ENCODE data around the gene PPM1N. TPM values are rescaled to one million over a fixed set of nuclear protein-coding genes. Genes with fewer than 3 reads are reported as not detected.
A peak's percentile ranks its signal among the peaks of the same experiment; 100 is the strongest.

The PPM1N gene
- total and polyA plus RNA-seq, 3 experiments from 2014 or later: 2.5 to 4.6 (median 3.3) TPM

DNA sequence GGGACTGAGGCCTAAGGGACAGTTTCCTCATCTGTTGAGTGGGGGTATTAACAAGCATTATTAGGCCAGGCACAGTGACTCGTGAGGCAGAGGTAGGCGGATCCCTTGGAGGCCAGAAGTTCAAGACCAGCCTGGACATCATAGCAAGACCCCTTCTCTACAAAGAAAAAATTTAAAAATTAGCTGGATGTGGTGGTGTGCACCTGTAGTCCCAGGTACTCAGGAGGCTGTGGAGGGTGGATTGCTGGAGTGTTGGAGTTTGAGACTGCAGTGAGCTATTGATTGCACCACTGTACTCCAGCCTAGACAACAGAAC lies 41.8 kb upstream of the PPM1N start:
- Mint-ChIP-seq H3K9me3 (no peaks in the 10 kb centered on the region), H3K36me3 (no peaks in the 10 kb centered on the region), H3K4me3 (peak overlapping the region; percentile 55 to 81 (median 67)), H3K27me3 (peaks cover 3 to 4% of the 10 kb centered on the region in 2 donors), H3K27ac (peak overlapping the region; percentile 79 to 97 (median 90)), H3K4me1 (peaks cover 28 to 33% (median 32%) of the 10 kb centered on the region in 3 donors)
- no peaks in the 10 kb centered on the region for H3K27me3 ChIP-seq (ENCODE audit: insufficient read depth, low read length, poor library complexity, severe bottlenecking)
- peak overlapping the region; percentile 45 for H3K27ac ChIP-seq (ENCODE audit: low read depth, low read length)
- no peak for DNase-seq
- no peaks in the 10 kb centered on the region for H3K9me3 ChIP-seq (ENCODE audit: low read length)
- ChIA-PET CTCF (interaction anchor here (0.6 to 2.2 kb wide), 9 partner anchors 9 to 218 kb away, joined by 3 to 6 read pairs (median 3); no protein-coding TSS in a partner anchor), POLR2A (interaction anchor here (0.7 to 1.0 kb wide), 2 partner anchors 11 to 16 kb away, joined by 5 to 6 read pairs; no protein-coding TSS in a partner anchor)
- no peak overlapping the region for H3K4me3 ChIP-seq (ENCODE audit: low read length)
- peaks cover 24% of the 10 kb centered on the region for H3K4me1 ChIP-seq (ENCODE audit: insufficient read depth, low read length)
- H3K36me3 ChIP-seq (ENCODE audit: insufficient read depth, low read length): no peaks in the 10 kb centered on the region

DNA sequence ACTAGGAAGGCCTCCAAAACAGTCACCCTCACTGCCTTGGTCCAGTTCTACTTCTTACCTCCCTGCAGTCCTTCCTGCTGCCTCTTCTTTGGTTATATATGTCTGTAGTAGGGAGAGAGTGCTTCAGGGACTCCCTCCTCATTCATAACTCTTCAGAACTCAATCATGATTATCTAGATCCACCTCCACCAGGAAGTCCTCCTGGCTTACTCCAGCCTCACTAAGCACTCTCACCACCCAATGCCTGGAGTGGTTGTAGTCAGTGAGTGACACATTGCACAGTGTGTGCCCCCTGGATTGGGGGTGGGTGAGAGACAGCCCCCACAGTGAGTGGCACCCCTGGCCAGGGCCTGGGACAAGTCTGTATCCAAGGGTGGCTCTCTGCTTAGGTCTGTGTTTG lies 40.5 kb upstream of the PPM1N start:
- Mint-ChIP-seq H3K4me3 (peak overlapping the region in 1 of 7 donors; percentile 76), H3K27ac (peak overlapping the region in 4 of 8 donors; percentile 42 to 68 (median 56)), H3K4me1 (peaks cover 18 to 23% (median 22%) of the 10 kb centered on the region in 3 donors), H3K36me3 (no peaks in the 10 kb centered on the region), H3K9me3 (no peaks in the 10 kb centered on the region), H3K27me3 (peaks cover 3 to 4% of the 10 kb centered on the region in 2 donors)
- H3K4me3 ChIP-seq (ENCODE audit: low read length): no peak overlapping the region
- ChIA-PET POLR2A (interaction anchor here (1.2 kb wide), 1 partner anchor 11 kb away, joined by 5 read pairs; no protein-coding TSS in a partner anchor), CTCF (interaction anchor here (1.2 to 2.4 kb wide), 2 partner anchors 21 to 28 kb away, joined by 5 to 8 read pairs; no protein-coding TSS in a partner anchor)
- no peak overlapping the region for H3K27ac ChIP-seq (ENCODE audit: low read depth, low read length)
- no peak for DNase-seq
- peaks cover 16% of the 10 kb centered on the region for H3K4me1 ChIP-seq (ENCODE audit: insufficient read depth, low read length)
- no peaks in the 10 kb centered on the region for H3K9me3 ChIP-seq (ENCODE audit: low read length)
- H3K27me3 ChIP-seq (ENCODE audit: insufficient read depth, low read length, poor library complexity, severe bottlenecking): no peaks in the 10 kb centered on the region
- no peaks in the 10 kb centered on the region for H3K36me3 ChIP-seq (ENCODE audit: insufficient read depth, low read length)

DNA sequence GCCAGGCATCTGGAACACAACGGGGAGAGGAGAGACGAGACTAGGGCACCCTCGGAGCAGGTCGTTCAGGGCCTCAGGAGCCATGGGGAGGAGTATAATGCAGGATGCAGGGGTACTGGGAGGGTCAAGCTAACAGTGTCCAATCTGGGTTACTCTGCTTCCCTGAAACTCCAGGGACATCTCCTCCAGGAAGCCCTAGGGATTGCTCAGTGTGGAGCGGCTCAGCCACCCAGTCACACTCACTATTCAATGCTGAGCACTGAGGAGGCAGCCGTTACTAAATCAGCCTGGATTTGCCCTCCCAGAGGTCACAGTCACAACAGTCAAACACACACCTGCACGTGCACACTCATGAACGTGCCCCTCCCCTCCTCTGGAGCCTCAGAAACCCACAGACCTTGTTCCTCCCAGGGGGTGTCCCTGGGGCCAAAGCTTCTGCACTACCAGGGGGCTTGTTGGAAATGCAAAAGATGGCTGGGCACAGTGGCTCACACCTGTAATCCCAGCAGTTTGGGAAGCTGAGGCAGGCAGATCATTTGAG lies 37.4 kb upstream of the PPM1N start:
- Mint-ChIP-seq H3K4me3 (no peak overlapping the region), H3K9me3 (no peaks in the 10 kb centered on the region), H3K27me3 (peaks cover 6 to 10% of the 10 kb centered on the region in 2 donors), H3K36me3 (no peaks in the 10 kb centered on the region), H3K27ac (no peak overlapping the region), H3K4me1 (peaks cover 7 to 10% (median 8%) of the 10 kb centered on the region in 3 donors)
- ChIA-PET CTCF (no interaction called here), POLR2A (no interaction called here)
- Histone ChIP-seq H3K36me3 (ENCODE audit: insufficient read depth, low read length) (no peaks in the 10 kb centered on the region), H3K27me3 (ENCODE audit: insufficient read depth, low read length, poor library complexity, severe bottlenecking) (no peaks in the 10 kb centered on the region), H3K27ac (ENCODE audit: low read depth, low read length) (no peak overlapping the region), H3K4me3 (ENCODE audit: low read length) (no peak overlapping the region), H3K9me3 (ENCODE audit: low read length) (no peaks in the 10 kb centered on the region), H3K4me1 (ENCODE audit: insufficient read depth, low read length) (peaks cover 10% of the 10 kb centered on the region)
- no peak for DNase-seq

DNA sequence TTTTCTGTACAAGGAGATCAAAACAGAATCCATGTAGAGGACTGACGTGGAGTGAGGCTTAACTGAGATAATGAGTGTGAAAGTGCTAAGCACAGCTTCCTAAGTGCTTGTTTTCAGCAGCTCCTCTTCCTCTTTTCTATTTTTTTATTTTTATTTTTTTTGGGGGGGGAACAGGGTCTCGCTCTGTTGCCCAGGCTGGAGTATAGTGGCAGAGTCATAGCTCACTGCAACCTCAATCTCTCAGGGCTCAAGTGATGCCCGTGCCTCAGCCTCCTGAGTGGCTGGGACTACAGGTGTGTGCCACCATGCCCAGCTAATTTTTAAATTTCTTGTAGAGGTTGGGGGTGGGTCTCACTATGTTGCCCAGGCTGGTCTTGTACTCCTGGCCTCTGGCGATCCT lies 36.1 kb upstream of the PPM1N start:
- POLR2A ChIA-PET: no interaction called here
- no peak overlapping the region for H3K4me3 ChIP-seq (ENCODE audit: low read length)
- CTCF ChIA-PET: interaction anchor here (3.7 kb wide), 1 partner anchor 23 kb away, joined by 14 read pairs; no protein-coding TSS in a partner anchor
- DNase-seq: no peak
- H3K27me3 Mint-ChIP-seq: peaks cover 8 to 10% of the 10 kb centered on the region in 2 donors
- H3K27ac Mint-ChIP-seq: no peak overlapping the region
- H3K4me1 ChIP-seq (ENCODE audit: insufficient read depth, low read length): peaks cover 3% of the 10 kb centered on the region
- no peaks in the 10 kb centered on the region for H3K9me3 ChIP-seq (ENCODE audit: low read length)
- H3K9me3 Mint-ChIP-seq: no peaks in the 10 kb centered on the region
- H3K4me1 Mint-ChIP-seq: peaks cover 3 to 5% (median 4%) of the 10 kb centered on the region in 3 donors
- H3K4me3 Mint-ChIP-seq: no peak overlapping the region
- no peaks in the 10 kb centered on the region for H3K36me3 Mint-ChIP-seq
- H3K36me3 ChIP-seq (ENCODE audit: insufficient read depth, low read length): no peaks in the 10 kb centered on the region
- no peaks in the 10 kb centered on the region for H3K27me3 ChIP-seq (ENCODE audit: insufficient read depth, low read length, poor library complexity, severe bottlenecking)
- H3K27ac ChIP-seq (ENCODE audit: low read depth, low read length): no peak overlapping the region

DNA sequence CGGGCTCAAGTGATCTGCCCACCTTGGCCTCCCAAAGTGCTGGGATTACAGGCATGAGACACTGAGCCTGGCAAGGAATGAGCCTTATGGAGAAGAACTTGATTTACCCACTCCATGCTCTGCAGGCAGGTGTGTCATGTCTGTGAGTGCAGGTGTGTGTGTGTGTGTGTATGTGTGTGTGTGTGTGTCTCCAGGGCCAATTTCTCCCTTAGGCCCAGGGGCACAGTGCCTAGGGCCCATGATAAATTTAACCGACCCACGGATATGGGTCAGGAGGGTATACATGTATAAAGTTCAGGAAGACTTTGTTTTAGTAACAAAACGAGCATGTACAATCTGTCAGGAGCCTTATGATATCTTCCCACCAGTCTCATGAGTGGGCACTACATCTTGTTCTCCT lies 35.0 kb upstream of the PPM1N start:
- Mint-ChIP-seq H3K9me3 (peaks cover 0 to 4% (median 0%) of the 10 kb centered on the region in 5 donors), H3K27ac (no peak overlapping the region), H3K27me3 (peaks cover 10 to 16% of the 10 kb centered on the region in 2 donors), H3K4me1 (peaks cover 5 to 14% (median 8%) of the 10 kb centered on the region in 3 donors), H3K36me3 (peaks cover 0 to 5% (median 0%) of the 10 kb centered on the region in 3 donors), H3K4me3 (no peak overlapping the region)
- H3K9me3 ChIP-seq (ENCODE audit: low read length): no peaks in the 10 kb centered on the region
- peaks cover 5% of the 10 kb centered on the region for H3K4me1 ChIP-seq (ENCODE audit: insufficient read depth, low read length)
- no peak overlapping the region for H3K4me3 ChIP-seq (ENCODE audit: low read length)
- H3K36me3 ChIP-seq (ENCODE audit: insufficient read depth, low read length): no peaks in the 10 kb centered on the region
- H3K27ac ChIP-seq (ENCODE audit: low read depth, low read length): no peak overlapping the region
- CTCF ChIA-PET: interaction anchor here (1.8 to 3.7 kb wide), 2 partner anchors 16 to 24 kb away, joined by 5 to 14 read pairs; no protein-coding TSS in a partner anchor
- POLR2A ChIA-PET: no interaction called here
- DNase-seq: no peak
- no peaks in the 10 kb centered on the region for H3K27me3 ChIP-seq (ENCODE audit: insufficient read depth, low read length, poor library complexity, severe bottlenecking)

DNA sequence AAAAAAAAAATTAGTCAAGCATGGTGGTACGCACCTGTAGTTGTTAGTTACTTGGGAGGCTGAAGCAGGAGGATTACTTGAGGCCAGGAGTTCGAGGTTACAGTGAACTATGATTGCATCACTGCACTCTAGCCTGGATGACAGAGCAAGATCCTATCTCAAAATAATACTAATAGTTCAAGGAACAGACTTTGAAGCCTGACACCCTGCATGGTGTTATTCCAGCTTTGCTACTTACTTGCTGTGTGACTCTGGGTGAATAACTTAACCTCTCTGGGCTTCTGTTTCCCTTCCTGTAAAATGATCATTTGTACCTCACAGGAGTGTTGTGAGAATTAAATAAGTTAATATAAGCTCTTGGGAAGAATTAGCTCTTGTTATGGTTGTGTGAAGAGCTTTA lies 34.0 kb upstream of the PPM1N start:
- Mint-ChIP-seq H3K4me3 (peak overlapping the region in 1 of 7 donors; percentile 22), H3K9me3 (peaks cover 0 to 4% (median 0%) of the 10 kb centered on the region in 5 donors), H3K27ac (peak overlapping the region in 2 of 8 donors; percentile 17 to 53), H3K4me1 (peaks cover 5 to 20% (median 8%) of the 10 kb centered on the region in 3 donors), H3K27me3 (peaks cover 10 to 23% of the 10 kb centered on the region in 2 donors), H3K36me3 (peaks cover 0 to 12% (median 0%) of the 10 kb centered on the region in 3 donors)
- DNase-seq: no peak
- no peak overlapping the region for H3K4me3 ChIP-seq (ENCODE audit: low read length)
- no peaks in the 10 kb centered on the region for H3K9me3 ChIP-seq (ENCODE audit: low read length)
- H3K4me1 ChIP-seq (ENCODE audit: insufficient read depth, low read length): peaks cover 5% of the 10 kb centered on the region
- POLR2A ChIA-PET: no interaction called here
- CTCF ChIA-PET: interaction anchor here (0.9 to 3.7 kb wide), 3 partner anchors 15 to 25 kb away, joined by 3 to 14 read pairs (median 5); no protein-coding TSS in a partner anchor
- H3K27ac ChIP-seq (ENCODE audit: low read depth, low read length): no peak overlapping the region
- H3K27me3 ChIP-seq (ENCODE audit: insufficient read depth, low read length, poor library complexity, severe bottlenecking): no peaks in the 10 kb centered on the region
- H3K36me3 ChIP-seq (ENCODE audit: insufficient read depth, low read length): no peaks in the 10 kb centered on the region

DNA sequence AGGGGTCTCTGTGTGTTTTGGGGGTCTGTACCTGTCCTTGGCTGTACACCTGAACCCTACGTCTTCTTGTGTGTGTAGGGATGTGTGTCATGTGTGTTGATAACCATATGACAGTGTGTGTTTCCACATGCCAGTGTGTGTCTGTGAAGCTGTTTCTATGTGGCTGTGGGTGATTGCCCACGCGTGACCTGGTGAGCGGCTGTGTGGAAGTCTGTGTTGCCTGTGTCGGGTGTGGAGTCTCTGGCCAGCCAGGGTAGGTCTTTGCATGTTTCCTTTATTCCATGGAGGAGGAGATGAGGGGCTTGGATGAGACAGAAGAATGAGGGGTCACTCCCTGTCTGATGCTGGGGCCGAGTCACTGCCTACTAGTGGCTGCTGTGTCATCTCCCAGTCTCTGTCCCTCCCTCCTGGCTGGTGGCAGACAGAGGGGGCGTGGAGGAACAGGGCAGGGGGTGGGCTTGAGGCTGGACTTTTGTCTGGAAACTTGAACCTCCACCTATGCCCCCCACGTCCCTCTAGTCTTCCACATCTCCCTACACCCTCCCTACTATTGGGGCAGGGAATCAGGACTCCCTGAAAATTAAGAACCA lies 33.3 kb upstream of the PPM1N start:
- POLR2A ChIA-PET: no interaction called here
- Mint-ChIP-seq H3K4me1 (peaks cover 9 to 26% (median 14%) of the 10 kb centered on the region in 3 donors), H3K4me3 (peak overlapping the region in 2 of 7 donors; percentile 52 to 66), H3K9me3 (peaks cover 0 to 6% (median 0%) of the 10 kb centered on the region in 5 donors), H3K27ac (peak overlapping the region in 5 of 8 donors; percentile 6 to 99 (median 34)), H3K36me3 (peaks cover 0 to 19% (median 0%) of the 10 kb centered on the region in 3 donors), H3K27me3 (peaks cover 10 to 29% of the 10 kb centered on the region in 2 donors)
- Histone ChIP-seq H3K4me1 (ENCODE audit: insufficient read depth, low read length) (peaks cover 11% of the 10 kb centered on the region), H3K27me3 (ENCODE audit: insufficient read depth, low read length, poor library complexity, severe bottlenecking) (no peaks in the 10 kb centered on the region), H3K4me3 (ENCODE audit: low read length) (no peak overlapping the region), H3K9me3 (ENCODE audit: low read length) (no peaks in the 10 kb centered on the region), H3K36me3 (ENCODE audit: insufficient read depth, low read length) (no peaks in the 10 kb centered on the region), H3K27ac (ENCODE audit: low read depth, low read length) (no peak overlapping the region)
- CTCF ChIA-PET: interaction anchor here (0.9 to 3.7 kb wide), 2 partner anchors 21 to 26 kb away, joined by 3 to 14 read pairs; no protein-coding TSS in a partner anchor
- no peak for DNase-seq

DNA sequence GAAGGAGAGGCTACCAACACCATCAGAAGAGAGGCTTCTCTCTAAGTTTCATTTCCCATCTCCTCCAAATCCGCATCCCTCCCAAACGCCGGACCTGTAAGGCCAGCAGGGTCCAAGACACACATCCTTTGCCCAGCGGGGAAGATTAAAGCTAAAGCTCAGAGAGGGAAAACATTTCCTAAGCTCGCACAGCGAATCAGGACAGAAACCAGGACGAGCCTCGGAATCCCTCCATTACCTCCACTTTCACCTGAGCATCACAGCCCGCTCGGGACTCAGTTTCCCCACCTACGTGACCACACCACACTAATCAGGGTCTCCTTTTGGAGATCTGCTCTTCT lies 31.2 kb upstream of the PPM1N start:
- H3K4me3 ChIP-seq (ENCODE audit: low read length): peak overlapping the region; percentile 96
- peaks cover 0 to 33% (median 5%) of the 10 kb centered on the region in 3 donors for H3K36me3 Mint-ChIP-seq

More for the DNA sequence above, 31.2 kb upstream of the PPM1N start:
- Mint-ChIP-seq H3K9me3 (peaks cover 0 to 6% (median 0%) of the 10 kb centered on the region in 5 donors), H3K4me1 (peaks cover 20 to 47% (median 24%) of the 10 kb centered on the region in 3 donors), H3K27ac (peak overlapping the region; percentile 93 to 99 (median 99)), H3K27me3 (peaks cover 6 to 44% of the 10 kb centered on the region in 2 donors), H3K4me3 (peak overlapping the region; percentile 93 to 99 (median 95))
- ChIA-PET CTCF (interaction anchor here (1.2 to 16.7 kb wide), 9 partner anchors 8 to 174 kb away, joined by 3 to 455 read pairs (median 9); no protein-coding TSS in a partner anchor), POLR2A (interaction anchor here (0.6 to 3.6 kb wide), 7 partner anchors 10 to 1773 kb away, joined by 3 to 45 read pairs (median 14); no protein-coding TSS in a partner anchor)
- Histone ChIP-seq H3K27ac (ENCODE audit: low read depth, low read length) (peak overlapping the region; percentile 100), H3K36me3 (ENCODE audit: insufficient read depth, low read length) (no peaks in the 10 kb centered on the region), H3K4me1 (ENCODE audit: insufficient read depth, low read length) (peaks cover 18% of the 10 kb centered on the region), H3K27me3 (ENCODE audit: insufficient read depth, low read length, poor library complexity, severe bottlenecking) (no peaks in the 10 kb centered on the region), H3K9me3 (ENCODE audit: low read length) (no peaks in the 10 kb centered on the region)
- no peak for DNase-seq

Measured in CD8-positive, alpha-beta memory T cell (primary cell).